H7 (cell line): ENCODE results near the gene FLG2. TPM values are rescaled to one million over a fixed set of nuclear protein-coding genes. Genes with fewer than 3 reads are reported as not detected.
"Not testable (repeated sequence)": the region's sequence is repeated elsewhere in the genome, so short reads cannot be mapped to it uniquely, and the experiment has no call there.

ENCODE experiments used
- DNase-seq: peaks from one replicate; pipeline ENCODE4 v3.0.0; 2012
- H3K27me3 ChIP-seq: 2 replicates; pipeline ENCODE4 v1.6.0; 2011; ENCODE audit warnings: mild to moderate bottlenecking, low read length; ENCODE audit not compliant: control insufficient read depth, insufficient read depth
- H3K36me3 ChIP-seq: replicated peaks from 2 replicates; pipeline ENCODE4 v1.5.1; 2011; ENCODE audit warnings: low read length; ENCODE audit not compliant: control insufficient read depth, insufficient read depth
- H3K4me3 ChIP-seq: 2 replicates; pipeline ENCODE4 v1.5.1; 2011; ENCODE audit warnings: low read depth, mild to moderate bottlenecking, control low read depth, low read length, moderate library complexity; ENCODE audit not compliant: insufficient read depth
- total RNA-seq: library from RNA; depleted of rRNA; stranded (reverse); fragments of >200 nt; shearing (Covaris generic); gene quantifications from 2 replicates; pipeline ENCODE4 v1.2.3, GENCODE V29; 2014; rRNA removed

The FLG2 gene
- total RNA-seq, 1 experiment from 2014 or later: not detected

DNA sequence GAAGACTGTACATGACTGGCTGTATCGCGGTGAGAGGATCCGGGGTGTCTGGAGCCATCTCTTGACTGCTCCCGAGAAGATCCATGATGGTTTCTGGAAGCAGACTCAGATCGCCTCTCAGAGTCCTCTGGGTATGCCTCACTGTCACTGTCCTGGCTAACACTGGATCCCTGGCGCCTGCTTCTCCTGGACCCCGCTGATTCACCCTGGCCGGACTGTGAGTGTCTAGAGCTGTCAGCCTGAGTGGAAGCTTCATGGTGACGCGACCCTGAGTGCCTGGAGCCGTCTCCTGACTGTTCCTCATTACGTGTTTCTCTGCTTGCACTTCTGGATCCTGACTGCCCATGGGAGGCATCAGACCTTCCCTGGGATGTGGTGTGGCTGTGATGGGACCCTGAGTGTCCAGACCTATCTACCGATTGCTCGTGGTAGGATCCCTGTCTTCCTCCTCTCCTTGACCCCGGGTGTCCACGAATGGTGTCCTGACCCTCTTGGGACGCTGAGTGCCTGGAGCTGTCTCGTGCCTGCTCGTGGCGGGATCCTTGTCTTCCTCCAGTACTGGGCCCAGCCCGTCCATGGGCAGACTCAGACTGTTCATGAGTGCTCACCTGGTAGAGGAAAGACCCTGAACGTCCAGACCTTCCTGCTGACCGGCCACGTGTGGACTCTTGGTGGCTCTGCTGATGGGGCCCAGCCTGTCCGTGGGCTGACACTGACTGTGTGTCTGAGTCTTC lies 56.5 kb downstream of the FLG2 start:
- not testable (repeated sequence) for H3K36me3 ChIP-seq, DNase-seq, H3K27me3 ChIP-seq, H3K4me3 ChIP-seq

Other genes starting within 250 kb of the FLG2 start
- gene TCHH, start 244.6 kb downstream of the FLG2 start, total RNA-seq: not detected in 2 replicates
- gene RPTN, start 200.8 kb downstream of the FLG2 start, total RNA-seq: not detected in 2 replicates
- not detected in 2 replicates for gene HRNR, start 135.8 kb downstream of the FLG2 start, total RNA-seq
- gene FLG, start 34.8 kb downstream of the FLG2 start, total RNA-seq: not detected in 2 replicates
- gene CRNN, start 54.3 kb upstream of the FLG2 start, total RNA-seq: not detected in 2 replicates
- not detected in 2 replicates for gene LCE5A, start 150.8 kb upstream of the FLG2 start, total RNA-seq
- gene CRCT1, start 154.5 kb upstream of the FLG2 start, total RNA-seq: not detected in 2 replicates
- gene LCE3E, start 206.8 kb upstream of the FLG2 start, total RNA-seq: not detected in 2 replicates
- not detected in 2 replicates for gene LCE3D, start 220.5 kb upstream of the FLG2 start, total RNA-seq
- gene LCE3C, start 240.2 kb upstream of the FLG2 start, total RNA-seq: not detected in 2 replicates